GM19324 (cell line): Measurements from ENCODE around the gene ANKH.
A peak's percentile ranks its signal among the peaks of the same experiment; 100 is the strongest.
"Not testable (repeated sequence)": the region's sequence is repeated elsewhere in the genome, so short reads cannot be mapped to it uniquely, and the experiment has no call there.

Experiments used
- ATAC-seq: cut with Tn5 transposase; IDR thresholded peaks from one replicate; pipeline ENCODE4 v1.9.1; 2021; ENCODE audit warnings: mild to moderate bottlenecking, moderate library complexity; ENCODE audit not compliant: unreplicated experiment, low FRiP score

The ANKH gene

DNA sequence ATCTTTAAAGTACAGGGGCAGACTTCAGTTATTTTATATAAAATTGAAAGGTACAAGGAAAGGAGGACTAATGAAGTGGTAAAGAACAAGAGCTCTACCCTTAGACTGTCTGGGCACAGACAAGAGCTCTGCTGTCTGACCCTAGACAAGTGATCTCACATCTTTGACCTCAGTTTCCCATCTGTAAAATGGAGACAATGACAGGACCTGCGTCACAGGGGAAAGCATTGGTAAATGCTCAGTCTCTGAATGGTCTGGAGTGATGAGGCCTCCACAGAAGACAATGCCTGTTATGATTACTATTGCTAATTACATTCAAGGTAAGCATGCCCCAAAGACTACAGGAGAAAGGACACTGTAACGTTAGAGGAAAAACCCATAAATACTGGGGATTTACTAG lies 37.5 kb downstream of the ANKH start:
- no peak for ATAC-seq

DNA sequence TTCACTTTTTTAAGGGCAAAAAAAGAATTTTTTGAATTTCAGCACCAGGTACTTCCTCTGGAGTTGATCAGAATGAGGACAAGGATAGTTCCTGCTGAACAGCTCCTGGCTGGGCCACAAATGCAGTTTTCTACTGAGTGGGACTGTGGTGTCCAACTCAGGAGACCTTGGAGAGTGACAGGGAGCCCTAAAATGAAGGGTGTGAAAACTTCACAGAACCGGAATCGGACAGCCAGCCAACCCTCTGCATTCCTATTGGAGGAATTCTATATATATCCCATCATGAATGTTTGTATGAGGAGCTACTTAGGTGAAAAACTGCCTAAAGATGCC lies 40.6 kb downstream of the ANKH start:
- ATAC-seq: no peak

DNA sequence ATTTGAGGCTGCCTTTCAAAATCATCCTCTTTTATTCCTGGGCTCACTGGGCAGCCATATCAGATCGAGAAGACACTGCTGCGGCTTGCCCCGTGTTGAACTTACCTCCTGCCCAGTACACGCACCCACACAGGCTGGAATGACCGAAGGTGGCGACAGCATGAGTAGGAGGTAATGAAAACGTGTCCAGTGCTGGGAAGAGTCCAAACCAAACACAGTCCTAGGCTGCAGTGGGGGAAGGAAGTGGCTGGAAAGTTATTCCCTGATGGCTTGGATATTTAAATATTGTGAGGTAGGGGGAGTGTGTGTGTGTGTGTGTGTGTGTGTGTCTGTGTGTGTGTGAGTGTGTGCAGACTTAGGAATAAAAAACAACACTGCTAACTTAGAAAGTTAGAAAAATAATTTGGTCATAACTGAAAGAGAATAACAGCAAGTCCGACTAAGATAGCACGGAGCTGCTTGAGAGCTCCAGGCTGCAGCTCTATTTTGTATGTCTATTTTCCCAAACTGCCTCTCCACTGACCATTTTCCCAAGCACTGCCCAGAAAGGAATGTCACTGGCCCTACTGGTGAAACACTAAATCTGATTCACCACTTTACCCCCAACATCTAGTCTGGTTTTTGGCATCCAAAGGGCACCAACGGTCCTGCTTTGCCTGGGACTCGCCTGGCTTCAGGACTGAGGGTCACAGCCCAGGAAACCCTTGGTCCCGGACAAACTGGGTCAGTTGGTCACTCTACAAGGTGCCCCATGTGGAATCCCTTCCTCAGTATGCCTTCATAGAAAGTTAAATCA lies 41.2 kb downstream of the ANKH start:
- no peak for ATAC-seq

DNA sequence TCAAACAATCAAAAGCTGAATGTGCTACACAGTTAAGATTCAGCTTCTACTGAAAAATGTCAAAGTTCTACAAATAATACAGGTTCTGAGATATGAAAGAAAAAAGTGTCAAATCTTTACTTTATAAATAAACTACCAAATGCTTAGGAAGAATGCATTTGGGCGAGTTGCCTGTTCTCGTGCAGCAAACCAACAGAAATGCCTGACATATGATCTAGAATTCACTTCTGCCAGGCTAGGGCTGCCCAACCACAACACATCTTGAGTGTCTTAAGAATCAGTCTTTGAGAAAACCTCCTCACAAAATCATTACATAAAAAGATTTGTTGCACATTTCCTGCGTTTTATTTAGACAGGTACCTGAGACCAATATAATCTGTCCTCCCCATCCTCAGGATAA lies 42.2 kb downstream of the ANKH start:
- no peak for ATAC-seq

DNA sequence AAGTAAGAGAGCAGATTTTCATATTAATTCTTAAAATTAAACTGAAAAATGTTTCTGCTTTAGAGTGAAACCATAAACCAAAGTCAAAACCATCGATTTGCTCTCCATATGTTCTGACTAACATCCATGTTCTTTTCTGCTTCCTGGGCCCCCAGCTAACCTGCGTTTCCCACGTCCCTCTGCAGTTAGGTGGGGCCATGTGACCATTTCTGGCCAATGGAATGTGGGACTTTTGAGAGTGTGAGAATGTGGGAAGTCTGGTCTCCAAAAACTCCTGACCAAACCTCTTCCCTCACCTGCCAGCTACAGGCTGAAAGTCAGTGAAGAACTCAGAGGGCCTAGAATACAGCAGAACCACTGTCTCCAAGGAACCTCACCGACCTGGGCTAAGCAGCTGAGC lies 44.9 kb downstream of the ANKH start:
- ATAC-seq: no peak

DNA sequence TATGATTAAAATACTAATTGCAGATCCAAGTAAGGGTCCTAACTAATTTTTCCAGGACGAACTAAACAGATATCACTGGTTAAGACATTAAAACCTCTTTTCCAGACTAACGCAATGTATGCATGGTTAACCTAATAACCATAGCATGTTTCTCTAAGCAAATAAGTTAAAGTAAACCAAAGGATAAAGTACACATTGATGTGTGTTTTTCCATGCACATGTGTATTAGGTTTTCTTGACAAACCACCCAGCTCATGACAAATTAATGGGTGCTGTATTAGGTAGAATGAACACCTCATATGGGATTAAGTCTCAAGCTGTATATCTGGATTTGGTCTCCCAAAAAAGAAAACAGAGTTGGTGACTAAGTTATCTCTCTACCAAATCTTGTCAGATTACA lies 45.6 kb downstream of the ANKH start:
- no peak for ATAC-seq

DNA sequence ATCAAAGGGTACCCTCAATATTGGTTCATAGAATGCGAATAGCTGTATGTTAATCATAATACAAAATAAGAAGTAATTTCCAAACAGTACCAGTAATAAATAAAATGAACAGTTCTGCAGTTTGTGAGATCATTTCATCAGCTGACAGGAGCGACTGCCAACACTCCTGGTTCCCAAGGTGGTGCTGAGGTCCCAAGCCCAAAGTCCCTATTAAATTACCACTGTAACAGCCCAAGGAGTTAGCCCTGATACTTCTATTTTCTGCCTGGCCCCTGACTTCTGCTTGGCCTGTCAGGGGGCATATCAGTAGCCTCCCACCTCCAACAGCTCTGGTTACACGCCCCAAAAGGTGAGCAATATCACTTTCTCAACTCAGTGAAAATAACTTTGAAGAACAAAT lies 47.1 kb downstream of the ANKH start:
- no peak for ATAC-seq

DNA sequence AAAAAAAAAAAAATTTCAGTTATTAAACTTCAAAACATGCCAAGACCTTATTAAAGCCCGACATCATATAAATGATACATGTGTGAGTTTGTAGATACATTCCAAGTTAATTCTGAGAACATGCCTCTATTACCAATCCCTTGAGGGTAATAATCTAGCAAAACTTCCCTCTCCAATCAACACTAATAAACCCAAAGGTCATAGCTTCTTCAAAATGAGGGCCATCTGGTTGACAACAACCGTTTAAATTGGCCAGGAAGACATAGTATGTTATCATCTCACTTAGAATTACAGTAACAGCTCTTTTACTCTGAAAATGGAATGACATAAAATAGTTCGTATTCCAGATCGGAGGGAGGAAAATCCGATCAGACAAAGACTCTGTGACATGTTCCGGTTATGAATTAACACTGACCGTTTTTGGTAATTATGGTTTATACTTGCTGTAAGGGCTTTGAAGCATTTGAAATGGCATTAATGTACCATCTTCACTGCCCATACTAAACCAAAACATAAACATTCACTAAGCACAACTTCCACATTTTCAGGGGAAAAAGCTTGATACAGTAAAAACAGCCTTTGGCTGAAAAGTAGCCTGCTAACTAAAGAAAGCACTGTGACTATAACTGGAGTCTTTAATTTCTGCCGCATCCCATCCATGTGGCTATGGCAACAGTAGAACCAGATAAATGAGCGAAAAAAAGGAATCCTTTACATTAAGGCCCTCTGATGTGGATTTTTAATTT lies 50.3 kb downstream of the ANKH start:
- no peak for ATAC-seq

DNA sequence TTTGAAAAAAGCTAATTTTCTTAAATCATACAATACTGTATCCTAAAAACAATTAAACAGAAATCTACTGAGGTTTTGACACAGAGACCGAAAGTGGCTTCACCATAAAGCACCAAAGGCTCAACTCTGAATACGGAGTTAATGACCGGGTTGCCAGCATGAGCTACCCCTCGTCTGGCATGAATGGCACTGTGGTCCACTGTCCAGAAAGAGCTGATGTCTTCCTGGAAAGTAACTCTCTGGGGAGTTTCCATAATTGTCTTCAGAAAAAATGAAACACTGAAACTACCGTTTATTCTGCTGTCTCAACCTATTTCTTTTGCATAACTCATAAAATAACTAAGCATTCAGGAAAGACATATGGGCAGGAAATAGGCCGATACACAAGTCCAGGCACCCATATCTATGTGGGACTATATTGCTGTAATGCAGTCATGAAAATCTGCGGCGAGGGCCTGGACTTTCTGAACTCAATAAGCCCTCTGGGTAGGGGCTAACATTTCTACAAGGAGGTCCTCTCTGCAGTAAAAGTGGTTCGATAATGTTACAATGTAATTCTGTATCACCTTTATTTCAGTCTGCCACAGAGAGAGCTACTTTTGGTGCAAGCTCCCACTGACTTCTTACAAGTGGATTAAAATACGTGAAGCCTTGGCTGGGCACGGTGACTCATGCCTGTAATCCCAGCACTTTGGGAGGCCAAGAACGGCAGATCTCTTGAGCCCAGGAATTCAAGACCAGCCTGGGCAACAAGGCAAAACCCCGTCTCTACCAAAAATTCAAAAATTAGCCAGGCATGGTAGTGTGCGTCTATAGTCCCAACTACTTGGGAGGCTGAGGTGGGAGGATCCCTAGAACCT lies 52.4 kb downstream of the ANKH start:
- ATAC-seq: no peak

DNA sequence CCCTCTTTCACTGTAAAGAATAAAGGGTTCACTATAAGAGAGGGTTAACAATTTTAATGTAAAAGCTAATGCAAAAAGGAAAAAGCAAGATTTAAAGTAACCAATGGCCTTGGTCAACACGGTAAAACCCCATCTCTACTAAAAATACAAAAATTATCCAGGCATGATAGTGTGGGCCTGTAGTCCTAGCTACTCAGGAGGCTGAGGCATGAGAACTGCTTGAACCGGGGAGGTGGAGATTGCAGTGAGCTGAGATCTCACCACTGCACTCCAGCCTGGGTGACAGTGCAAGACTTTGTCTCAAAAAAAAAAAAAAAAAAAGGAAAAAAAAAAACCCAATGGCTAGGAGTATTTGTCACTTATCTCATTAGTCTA lies 53.8 kb downstream of the ANKH start:
- not testable (repeated sequence) for ATAC-seq

DNA sequence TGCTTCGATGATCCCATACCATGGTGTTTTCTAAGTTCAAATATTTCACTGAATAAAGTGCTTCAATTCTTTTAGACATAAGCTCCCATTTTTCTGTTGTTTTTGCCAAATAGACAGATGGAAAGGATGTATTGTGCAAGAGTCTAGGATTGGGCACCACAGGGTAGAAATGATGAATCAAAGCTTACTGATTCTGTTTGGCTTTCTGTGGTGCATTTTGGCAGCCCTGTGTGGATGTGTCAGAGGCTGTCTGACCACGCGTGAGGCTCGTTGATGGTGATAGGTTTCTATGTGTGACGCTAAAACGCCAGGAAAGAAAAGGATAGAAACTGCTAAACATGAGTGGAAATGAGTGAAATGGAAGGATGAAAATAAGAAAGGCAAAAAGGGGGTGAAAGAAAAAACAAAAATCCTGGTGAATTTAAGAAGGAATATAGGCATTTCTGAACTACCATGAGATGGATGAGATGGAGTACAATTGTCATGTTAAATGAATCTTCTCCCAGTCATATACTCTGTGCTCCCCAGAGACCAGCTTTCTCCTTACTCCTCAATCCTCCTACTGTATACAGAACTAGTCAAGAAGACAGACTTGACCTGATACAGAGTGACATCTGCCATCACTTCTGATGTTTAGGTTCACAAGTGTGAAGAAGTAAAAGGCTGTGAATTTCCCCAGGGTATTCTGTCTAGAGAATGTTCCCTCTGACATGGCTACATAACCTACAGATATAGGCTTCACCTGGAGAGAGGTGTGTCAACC lies 54.4 kb downstream of the ANKH start:
- no peak for ATAC-seq

DNA sequence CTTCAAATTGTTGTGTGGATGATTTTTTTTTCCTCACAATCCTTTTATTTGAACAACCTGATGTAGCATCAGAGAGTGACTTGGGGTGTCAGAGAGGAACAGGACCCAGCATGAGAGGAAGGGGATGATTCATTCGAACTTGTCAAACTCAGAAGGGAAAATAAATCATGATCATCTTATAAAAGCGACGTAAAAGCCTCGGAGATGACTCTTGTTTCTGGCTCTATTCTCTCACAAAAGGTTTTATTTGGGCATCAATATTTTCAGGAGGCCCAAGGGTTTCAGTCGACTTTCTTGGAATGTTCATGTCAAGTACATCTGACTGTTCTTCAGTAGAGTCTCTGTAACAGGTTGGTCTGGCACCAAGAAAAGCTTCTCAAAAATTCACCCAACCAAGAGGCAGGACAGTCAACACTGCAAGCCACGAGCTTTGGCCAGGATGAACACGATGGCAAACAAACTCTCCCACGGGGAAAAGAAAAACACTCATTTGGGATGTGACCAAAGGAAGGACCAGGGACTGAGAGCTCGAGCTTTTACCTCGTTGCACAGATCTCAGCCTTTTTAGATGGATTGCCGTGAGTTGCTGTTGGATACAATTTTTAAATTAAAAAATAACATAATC lies 55.1 kb downstream of the ANKH start:
- no peak for ATAC-seq

DNA sequence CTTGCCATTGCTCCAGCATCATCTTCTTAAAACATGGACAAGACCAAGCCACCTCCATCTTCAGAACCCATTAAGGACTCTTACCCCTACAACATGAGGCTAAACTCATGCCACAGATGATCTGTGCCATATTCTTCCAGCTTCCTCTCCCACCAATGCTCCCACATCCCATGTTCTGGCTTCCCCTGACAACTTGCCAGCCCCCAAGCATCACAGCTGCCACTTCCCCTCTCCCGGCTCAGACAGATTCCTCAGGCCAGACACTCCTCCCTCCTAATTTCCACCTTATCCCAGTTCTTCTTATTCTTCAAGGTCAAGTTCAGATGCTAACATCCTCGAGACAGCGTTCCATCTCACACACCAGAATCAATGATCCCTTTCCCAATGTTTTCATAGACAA lies 57.8 kb downstream of the ANKH start:
- no peak for ATAC-seq

DNA sequence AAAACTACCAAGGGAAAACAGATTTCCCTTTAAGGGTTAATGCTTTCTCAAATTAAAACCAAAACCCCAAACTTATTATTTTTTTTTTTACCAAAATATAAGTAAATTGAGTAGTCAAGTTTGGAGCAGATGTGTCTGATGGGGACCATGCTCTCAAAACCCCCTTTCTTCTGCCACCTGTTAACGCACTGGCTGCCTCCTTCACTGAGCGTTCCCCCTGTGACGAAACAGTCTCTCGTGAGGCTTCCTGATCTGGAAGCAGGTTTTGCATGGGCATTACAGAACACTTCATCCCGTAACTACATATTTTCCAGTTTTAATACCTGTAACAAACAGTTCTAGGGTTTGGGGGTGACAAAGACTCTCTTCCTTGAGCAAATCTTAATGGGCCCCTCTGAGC lies 59.4 kb downstream of the ANKH start:
- ATAC-seq: no peak

DNA sequence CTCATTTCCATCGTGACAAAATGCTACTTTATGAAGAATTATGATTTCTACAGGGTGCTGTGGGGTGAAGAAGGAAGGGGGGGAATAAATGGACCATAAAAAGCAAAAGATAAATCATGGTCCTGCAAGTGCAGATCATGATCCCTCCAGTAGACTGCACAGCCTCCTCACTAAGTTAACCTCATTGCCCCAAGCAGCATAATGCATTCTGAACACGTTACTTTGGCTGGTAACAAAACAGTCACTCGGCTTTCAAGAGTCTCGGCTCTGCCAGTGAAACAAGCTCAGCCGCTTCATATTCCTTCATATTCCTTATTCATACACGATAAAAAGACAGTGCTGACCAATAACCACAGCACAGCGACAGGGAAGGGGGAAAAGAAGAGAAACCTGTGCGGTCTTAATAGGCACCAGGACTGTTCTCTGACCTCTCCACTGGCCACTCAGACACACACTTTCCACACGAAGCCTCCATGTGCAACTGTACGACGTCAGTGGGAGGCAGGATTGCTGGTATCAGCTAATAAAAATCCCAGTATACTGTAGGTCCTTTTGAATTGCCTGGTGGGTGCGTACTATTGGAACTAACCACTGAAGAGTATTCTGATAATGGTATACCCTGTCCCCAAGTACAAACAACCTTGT lies 60.5 kb downstream of the ANKH start:
- ATAC-seq: no peak

DNA sequence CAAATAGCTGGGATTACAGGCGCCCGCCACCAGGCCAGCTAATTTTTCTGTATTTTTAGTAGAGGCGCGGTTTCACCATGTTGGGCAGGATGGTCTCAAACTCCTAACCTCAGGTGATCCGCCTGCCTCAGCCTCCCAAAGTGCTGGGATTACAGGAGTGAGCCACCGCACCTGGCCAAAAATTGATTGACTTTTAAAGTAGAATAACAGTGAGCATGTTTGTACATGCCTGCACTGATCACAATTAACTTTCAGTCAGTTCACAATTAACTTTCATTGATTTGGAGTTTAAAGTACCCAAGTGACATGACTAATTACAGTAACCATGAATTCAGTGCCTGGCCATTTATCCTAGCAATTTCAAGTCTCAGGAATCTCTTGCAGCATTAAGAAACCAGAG lies 61.3 kb downstream of the ANKH start:
- ATAC-seq: no peak

DNA sequence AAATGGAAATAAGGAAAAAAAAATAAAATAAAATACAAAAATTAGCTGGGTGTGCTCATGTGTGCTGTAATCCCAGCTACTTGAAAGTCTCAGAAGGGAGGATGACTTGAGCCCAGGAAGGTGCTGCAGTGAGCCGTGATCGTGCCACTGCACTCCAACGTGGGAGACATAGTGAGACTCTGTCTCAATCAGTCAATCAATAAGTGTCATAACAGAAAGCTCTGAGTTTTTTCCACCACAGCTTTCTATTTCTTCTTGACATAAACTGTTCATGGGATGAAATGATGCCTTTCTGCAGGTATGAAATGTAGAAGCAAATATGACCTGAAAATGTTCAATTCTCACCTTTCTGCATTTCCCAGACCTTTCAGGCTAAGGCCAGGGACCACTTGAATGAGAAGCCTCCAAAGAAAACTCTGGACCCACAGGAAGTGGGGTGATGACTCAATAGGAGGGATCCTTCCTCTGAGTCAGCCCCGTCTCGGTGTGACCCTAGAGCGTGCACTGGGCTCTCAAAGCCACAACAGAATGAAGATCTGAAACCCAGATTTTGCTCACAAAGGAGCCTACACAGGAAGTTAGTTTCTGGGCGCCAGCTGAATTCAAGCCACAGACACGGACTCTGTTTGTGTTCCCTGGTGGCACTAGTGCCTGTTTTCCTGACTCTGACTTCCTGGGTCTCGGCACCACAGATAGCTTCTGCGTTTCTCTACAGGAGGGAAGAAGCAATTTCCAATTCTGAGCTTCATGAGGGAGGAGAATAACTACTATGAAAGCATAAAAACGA lies 62.0 kb downstream of the ANKH start:
- peak; percentile 99 for ATAC-seq

DNA sequence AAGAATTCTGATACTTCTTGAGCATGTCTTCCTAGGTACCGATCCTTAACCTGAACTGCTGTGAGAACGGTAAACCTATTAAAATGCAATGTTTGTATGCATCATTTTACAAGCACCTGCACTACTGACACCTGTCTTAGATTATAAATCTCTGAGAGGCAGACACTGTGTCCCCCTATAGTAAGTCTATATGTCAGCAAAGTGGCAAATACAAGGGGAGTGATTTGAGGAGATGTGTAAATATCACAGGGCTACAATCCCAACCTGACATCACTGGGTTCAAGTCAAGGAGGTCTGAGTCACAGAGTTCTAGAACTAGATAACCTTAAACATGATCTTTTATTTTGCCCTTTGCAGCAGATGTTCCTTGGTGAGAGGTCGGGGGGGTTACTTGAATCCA lies 64.1 kb downstream of the ANKH start:
- no peak for ATAC-seq

DNA sequence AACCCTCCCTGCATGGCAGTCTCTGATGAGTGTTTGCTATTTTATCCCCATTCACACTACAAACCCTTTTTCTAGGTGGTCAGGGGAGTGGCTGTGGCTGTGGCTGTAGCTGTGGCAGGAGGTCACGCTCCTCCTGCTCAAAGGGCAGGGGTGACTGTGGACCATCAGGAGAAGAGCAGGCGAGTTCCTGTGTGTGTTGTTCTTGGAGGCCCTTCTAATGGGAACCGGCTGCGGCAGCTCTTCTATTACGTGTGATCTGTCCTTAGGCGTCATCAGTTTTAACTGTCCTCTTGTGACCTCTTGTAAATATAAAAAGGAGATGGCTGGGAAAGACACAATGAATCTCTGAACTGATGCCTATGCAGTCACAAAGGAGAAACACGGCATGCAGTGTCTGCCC lies 65.1 kb downstream of the ANKH start:
- no peak for ATAC-seq
